HPDE6-E6E7 (cell line): Measurements from ENCODE around the gene HOXD10.

Source experiments
- DNase-seq: peaks from one replicate; pipeline ENCODE4 v3.0.0; 2011; ENCODE audit warnings: missing footprints; ENCODE audit errors: extremely low spot score

Gene HOXD10

DNA sequence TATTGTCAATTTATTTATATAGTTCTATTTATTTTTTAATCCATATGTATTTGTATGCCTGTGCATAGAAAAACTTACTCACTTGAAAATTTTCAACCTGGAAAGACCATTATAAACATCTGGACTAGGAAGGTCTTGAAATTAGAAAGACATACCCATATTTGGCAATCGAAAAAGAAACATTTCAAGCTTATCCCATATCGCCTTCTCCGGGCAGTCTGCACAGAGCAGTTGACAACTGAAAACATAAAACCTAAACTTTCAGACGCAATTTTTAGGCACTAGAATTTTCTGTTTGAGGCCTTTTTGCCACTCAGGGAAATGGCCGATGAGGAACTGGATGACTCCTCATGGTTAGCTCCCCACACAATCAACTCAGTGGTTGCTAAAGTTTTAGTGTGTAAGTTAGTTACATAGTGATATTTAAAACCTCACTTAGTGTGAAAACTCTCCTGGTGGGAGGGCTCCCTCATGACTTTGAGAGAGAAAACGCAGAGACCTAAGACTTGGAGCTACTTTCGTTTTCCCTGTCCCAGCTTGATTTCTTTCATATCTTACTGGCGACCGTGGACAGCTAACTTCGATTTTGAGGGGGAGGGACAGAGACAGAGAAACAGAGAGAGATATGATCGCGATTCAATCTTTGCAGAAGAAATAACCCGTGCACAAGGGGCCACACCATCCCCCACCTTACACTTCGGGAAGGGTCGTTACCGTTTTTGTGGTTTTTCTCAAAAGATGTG, 20.2 kb upstream of the HOXD10 start:
- no peak for DNase-seq

DNA sequence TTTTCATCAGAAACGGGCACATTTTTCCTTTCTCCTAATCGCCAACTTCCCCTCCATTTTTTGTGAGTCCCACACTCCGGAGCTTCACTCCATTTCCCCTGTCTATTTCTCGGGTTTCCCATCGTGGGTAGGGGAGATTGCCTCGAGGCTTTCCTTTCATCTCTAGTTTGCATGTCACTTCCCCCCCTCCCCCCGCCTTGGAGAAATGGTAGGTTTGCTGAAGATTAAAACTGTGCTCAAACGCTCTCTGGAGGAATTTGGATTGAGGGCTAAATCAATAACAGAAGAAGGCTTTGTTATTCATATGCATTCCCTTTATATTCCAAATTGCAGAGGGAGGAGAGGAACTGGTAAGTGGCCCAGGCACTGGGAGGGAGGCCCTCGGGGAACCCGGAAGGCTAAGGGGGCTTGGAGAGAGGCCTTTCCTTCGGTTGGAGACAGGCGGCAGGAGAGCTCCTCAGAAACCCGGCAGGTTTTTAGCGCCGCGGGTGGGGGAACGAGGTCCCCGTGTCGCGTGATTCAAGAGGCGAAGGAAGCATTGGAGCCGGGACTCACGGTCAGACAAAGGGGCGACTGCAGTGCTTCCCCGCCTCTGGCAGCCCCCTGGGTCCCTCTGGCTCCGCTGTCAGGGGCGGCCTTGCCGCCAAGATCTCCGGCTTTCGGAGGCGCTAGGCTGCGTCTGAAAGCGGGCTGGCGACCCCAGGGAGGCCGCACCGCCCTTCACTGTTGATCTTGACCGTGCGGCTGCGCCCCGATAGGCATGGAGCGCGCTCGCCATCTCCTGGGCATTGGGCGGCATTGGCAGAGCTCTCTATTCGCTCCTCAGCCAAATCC, 19.4 kb upstream of the HOXD10 start:
- DNase-seq, result peak; percentile 74

GRCh38 chr2:176097820-176098365, 18.7 kb upstream of the HOXD10 start:
- DNase-seq, result no peak

DNA sequence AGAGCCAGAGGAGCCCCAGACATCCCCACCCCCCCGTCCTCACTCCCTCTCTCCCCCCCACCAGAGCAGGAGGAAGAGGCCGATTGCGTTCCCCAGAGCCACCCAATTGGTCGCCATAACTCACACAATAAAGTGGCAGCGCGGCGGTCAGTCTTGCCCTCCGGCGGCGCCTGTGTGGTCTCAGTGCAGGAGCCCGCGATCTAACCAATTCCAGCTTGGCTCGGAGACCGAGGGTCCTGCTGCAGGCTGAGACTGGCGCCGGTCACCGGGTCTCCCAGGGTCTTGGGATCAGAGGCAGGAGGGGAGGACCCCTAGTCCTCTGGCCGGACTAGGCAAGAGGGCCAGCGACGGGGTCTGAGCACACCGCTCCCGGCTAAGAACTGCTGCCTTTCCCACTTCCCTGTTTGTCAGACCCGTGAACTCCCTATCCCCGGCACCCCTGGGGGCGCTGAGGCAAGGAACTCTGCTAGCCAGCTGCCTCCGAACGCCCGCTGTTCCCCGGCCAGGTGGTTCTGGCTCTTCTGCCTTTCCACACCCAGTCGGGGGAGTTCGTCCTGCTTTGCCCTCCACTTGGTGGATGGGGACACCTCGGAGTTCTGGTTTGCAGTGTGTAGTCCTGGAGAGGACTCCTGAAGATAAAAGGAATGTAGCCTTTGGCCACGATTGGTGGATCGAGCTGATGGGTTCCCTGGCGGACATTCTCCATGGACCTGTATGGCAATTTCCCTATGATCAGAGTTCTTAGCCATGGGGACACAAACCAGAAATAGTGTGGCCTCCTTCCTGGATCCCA, 18.0 kb upstream of the HOXD10 start:
- DNase-seq, result no peak

GRCh38 chr2:176099159-176099727, 17.3 kb upstream of the HOXD10 start:
- DNase-seq, result no peak

DNA sequence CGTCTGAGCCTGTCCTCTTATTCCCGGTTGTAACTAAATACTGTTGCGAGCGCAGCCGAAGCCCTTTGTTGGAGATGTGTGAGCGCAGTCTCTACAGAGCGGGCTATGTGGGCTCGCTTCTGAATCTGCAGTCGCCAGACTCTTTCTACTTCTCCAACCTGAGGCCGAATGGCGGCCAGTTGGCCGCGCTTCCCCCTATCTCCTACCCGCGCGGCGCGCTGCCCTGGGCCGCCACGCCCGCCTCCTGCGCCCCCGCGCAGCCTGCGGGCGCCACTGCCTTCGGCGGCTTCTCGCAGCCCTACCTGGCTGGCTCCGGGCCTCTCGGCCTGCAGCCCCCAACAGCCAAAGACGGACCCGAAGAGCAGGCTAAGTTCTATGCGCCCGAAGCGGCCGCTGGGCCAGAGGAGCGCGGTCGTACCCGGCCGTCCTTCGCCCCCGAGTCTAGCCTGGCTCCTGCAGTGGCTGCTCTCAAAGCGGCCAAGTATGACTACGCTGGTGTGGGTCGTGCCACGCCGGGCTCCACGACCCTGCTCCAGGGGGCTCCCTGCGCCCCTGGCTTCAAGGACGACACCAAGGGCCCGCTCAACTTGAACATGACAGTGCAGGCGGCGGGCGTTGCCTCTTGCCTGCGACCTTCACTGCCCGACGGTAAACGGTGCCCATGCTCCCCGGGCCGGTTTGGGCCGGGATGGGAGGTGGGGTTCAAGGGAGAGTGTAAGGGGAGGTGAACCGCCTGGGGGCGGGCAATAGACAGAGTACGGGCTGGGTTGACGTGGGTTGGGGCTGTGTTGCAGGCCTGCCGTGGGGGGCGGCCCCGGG, 16.6 kb upstream of the HOXD10 start, which contains the start of gene HOXD12:
Gene HOXD12 (plus strand): TSS at position 68 of the 819 bp plus-strand sequence. CDS start 7 bp downstream, at position 75.
- no peak for DNase-seq

- DNase-seq, result no peak
Observed at GRCh38 chr2:176100547-176101140, 15.9 kb upstream of the HOXD10 start.

GRCh38 chr2:176101216-176101830, 15.3 kb upstream of the HOXD10 start:
- no peak for DNase-seq

GRCh38 chr2:176101842-176102241, 14.7 kb upstream of the HOXD10 start:
- DNase-seq, result no peak

DNA sequence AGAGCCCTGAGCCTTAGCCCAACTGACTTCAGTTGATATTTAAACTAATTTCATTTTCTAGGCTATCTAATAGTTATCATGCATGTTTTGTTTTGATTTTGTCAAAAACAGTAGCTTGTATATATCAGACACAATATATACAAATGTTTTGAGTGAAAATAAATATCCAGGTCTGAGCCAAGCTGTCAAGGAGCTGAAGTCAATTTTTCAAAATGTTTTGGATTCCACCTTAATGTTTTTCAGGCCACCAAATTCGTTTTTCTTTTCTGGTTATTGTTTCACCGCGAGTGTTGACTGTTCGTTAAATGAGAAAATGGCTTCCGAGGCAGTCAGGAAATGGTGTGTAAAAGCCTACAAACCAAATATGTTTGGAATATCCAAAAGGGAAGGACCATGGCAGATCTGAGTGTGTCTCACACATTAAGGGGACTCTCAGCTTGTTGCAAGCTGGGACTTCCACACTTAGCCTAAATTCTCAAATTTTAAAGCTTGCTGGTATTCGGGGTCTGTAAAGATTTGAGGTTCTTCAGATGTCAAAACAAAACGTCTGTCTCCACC, 14.2 kb upstream of the HOXD10 start:
- DNase-seq, result no peak

DNA sequence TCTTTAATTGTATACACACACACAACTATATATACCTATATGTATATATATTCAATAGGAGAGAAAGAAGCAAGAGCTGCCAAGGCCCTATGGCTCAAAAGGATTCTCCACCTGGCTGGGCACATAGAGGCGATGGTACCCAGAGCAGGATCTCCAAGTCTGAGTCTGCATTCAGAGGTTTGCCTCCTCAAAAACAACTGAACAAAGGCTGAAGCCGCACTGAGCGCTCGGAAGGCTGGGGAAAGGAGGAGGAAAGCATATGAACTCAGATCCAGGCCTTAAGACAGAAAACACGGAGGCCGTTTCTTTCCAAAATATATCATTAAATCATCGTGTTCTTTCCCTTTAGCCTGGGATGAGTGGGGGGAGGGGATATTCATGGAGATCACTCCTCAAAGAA, 13.4 kb upstream of the HOXD10 start:
- DNase-seq, result no peak

GRCh38 chr2:176103742-176104315, 12.7 kb upstream of the HOXD10 start:
- no peak for DNase-seq

GRCh38 chr2:176104316-176105077, 12.1 kb upstream of the HOXD10 start:
- DNase-seq, result no peak

- no peak for DNase-seq
Observed at GRCh38 chr2:176105078-176105729, 11.4 kb upstream of the HOXD10 start.

GRCh38 chr2:176105730-176106580, 10.6 kb upstream of the HOXD10 start:
- no peak for DNase-seq

DNA sequence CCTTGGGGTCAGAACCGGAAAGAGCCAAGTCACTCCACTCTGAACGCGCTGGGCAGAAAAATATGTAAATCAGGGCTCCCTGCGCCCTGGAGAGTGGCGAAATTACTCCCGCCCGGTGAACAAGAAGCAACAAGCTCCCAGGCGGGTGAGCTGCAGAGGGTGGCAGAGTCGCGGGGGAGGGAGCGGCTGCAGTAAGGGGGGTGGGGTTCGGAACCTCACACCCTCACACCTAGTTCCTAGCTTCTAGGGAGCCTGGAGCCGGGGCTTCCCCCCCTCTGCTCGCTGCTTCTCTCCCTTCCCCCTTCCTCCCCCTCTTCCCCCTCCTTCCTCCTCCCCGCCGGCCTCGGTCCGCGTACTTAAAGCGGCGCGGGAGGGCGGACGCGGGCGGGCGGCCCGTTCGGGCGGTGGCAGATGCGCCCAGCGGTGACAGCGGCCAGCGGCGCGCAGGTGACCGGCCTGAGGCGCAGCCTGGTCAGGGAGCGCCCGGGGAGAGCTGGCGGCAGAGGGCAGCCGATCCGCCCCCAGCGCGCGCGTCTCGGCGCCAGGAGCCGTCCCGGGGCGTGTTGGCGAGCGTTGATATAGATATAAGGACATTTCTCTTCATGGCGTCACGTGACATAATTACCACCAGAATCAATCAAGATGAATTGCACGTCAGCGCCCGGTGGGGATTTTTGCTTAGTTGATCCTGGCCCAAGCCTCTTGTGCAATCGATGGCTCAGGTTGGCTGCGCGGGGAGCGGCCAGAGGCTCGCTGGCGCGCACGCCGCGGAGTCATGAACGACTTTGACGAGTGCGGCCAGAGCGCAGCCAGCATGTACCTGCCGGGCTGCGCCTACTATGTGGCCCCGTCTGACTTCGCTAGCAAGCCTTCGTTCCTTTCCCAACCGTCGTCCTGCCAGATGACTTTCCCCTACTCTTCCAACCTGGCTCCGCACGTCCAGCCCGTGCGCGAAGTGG, 9.7 kb upstream of the HOXD10 start, which contains the start of gene HOXD11:
Gene HOXD11 (plus strand): TSS at position 700 of the 959 bp plus-strand sequence. CDS start 76 bp downstream, at position 776.
- peak; percentile 31 for DNase-seq
